Activated gamma-delta T cell treated with Interleukin-2 at 50 U/mL for 16 hours (primary cell): ENCODE measurements around the gene ADAM19.
A peak's percentile ranks its signal among the peaks of the same experiment; 100 is the strongest.
"Not testable (repeated sequence)": the region's sequence is repeated elsewhere in the genome, so short reads cannot be mapped to it uniquely, and the experiment has no call there.

Experiments
- DNase-seq: peaks from one replicate; pipeline ENCODE4 v3.0.0-alpha.2; 2020

Gene ADAM19

DNA sequence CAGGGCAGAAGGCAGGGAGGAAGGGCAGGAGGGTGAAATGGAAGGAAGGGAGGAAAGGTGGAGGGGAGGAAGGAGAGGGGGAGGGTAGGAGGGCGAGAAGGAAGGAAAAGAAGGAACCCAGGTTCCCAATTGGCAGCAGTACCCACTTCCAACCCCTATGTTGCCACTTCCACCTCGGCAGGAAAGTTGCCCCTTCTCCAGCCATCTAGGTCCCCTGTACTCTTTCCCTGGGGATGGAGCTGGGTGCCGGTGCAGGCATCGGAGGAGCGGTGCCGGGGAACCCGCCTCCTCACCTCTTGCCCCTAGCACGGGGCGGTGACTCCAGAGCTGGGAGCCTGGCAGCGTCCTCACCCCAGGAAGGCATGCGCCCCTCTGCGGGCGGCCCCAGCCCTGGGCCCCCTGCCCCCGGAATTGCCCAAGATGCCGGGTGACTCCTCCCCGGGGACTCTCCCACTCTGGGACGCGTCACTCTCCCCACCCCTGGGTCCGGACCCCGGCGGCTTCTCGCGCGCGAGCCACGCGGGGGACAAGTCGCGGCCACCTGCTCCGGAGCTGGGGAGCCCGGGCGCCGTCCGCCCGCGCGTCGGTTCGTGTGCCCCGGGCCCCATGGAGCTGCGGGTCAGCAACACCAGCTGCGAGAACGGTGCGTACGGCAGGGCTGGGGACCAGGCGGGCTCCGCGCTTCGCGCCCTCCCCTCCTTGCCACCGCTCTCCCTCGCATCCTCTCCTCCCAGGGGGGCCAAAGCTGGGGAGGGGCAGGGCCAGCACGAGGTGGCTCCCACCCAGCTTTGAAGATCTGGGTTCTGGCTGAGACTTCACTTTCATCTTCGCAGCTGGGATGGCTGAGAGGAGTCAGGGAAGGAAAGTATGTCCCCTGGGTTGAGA, 115.6 kb downstream of the ADAM19 start, which contains the start of gene NIPAL4:
Gene NIPAL4, plus strand, starts transcription at position 499 of the 885 bp plus-strand sequence. Its CDS starts 108 bp downstream, at position 607.
- DNase-seq = no peak

GRCh38 chr5:157458835-157459234, 116.7 kb downstream of the ADAM19 start:
- DNase-seq = no peak

GRCh38 chr5:157457391-157457790, 118.2 kb downstream of the ADAM19 start:
- DNase-seq = no peak

DNA sequence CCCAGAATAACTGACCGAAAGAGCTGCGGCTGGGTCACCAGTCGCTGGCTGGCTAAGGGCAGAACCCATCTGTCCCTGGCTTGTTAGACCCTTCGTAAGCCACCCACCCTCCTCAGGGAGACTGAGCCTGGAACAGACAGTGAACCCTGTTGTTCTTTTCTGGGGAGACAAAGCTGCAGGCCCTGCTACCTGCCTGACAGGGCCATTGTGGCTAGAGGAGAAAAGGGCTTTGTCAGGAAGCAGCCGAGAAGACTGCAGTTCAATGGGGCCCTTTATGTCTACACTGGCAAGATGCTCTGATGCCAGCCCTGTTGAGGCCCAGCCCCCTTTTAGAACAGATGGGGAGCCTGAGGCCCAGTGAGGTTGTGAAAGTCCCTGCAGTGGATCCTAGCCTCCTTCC, 119.3 kb downstream of the ADAM19 start:
- no peak for DNase-seq

DNA sequence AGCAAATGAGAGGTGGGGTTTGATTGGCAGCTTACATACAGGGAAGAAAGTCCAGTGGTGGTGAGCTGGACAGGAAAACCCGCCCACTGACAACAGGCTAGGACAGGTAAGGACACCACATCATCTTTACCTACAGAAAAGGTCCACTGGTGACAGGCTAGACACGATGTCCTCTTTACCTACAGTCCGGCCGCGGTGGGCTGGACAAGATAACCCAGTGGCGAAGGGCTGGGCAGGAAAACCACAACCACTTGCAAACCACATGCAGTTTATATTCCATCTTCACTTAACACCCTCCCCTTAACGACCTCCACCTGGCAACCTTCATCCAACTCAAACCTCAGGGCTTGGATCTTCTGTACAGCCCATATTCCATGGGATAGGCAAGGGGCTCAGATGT, 120.5 kb downstream of the ADAM19 start:
- no peak for DNase-seq

- DNase-seq = no peak
Observed at GRCh38 chr5:157454273-157454672, 121.3 kb downstream of the ADAM19 start.

GRCh38 chr5:157451806-157452205, 123.8 kb downstream of the ADAM19 start:
- no peak for DNase-seq

DNA sequence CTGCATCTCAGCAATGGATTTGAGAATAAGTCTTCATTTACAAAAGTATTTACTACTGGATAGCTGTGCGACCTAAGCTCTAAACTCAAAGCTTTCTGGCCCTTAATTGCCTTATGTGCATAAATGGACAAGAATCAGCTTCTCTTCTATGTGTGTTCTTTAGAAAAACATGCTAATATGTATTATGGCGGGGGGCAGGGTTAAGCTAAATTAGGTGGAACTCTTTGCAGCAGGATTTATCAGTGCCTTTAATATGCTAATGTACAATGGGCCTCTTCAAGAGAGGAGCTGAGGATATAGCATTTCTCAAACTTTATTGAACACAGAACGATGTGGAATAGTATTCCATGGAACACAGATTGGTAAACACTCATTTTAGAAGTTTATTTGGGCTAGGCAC, 125.6 kb downstream of the ADAM19 start:
- no peak for DNase-seq

DNA sequence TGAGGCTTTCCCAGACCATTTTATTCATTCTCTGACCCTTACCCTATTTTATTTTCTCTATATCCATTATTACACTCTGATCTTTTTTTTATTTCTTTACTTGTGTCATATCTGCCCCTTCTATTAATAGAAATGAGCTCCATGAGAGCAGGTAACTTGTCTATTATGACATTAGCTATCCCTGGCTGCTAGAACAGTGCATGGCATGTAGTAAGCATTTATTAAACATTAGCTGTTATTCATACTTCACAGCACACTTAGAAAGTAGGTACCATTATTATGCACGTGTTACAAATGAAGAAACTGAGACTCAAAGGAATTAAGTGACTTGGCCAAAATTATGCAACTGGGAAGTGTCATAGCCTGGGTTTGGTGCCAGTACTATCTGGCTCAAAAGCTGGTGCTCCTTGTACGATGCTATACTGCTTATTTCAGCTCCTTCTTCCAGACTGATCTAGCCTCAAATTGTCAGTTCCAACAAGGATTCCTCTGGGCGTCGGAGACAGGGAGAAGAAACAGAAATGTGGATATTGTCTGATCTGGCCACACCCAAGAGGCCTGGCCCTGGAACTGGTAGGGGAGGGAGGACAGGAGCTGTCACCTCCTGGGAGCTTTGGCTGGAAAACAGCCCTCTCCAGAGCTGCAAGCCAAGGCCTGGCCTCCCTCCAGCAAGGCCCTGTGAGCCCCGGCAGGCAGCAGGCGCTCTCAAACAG, 126.4 kb downstream of the ADAM19 start:
- no peak for DNase-seq

DNA sequence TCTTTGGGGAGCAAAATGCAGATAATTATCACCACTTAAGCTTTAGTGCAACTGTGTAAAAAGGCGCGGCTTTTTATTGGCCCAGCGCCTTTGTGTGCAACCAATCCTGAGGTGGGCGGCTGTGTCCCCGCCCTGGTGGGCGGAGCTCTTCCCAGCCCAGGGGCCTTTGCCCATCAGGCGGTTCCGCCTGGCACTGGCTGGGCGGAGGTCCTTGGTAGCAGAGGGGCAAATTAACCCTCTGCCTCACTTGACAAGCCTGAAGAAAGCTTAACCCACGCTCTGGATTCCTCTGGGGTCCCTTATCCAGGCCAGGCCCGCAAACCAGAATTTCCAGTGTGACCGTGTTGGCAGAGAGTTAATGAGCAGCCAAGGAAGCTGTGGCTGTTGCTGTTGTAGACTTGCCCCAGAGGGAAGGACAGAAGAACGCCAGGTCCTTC, 128.4 kb downstream of the ADAM19 start:
- no peak for DNase-seq

GRCh38 chr5:157446412-157446935, 129.1 kb downstream of the ADAM19 start:
- no peak for DNase-seq

DNA sequence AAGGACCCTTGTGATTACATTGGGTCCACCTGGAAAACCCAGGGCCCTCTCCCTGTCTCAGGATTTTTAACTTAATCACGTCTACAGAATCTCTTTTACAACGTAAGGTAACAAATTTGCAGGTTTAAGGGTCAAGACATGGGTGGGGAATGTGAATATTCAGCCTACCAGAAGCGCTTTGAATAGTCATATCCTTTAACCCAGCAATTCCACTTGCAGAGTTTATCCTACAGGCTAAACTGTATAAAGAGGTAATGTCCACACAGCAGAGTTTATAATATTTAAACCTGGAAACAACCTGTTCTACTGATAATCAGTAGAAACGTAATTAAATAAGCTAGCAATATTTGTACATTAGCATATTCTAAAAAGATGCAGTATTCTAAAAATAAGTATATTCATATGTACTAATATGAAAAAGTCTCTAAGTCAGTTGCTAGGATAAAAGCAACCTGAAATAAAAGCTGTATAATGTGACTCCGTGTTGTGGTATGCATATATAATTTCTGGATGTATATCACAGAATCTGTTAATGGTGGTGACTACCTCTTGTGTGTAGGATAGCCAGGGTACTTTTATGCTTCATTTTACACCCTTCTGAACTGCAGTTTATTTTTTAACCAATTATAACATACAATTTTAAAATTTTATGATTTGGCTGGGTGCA, 129.7 kb downstream of the ADAM19 start:
- no peak for DNase-seq

GRCh38 chr5:157444224-157444623, 131.4 kb downstream of the ADAM19 start:
- no peak for DNase-seq

- DNase-seq = no peak
Observed at GRCh38 chr5:157443041-157443549, 132.5 kb downstream of the ADAM19 start.

DNA sequence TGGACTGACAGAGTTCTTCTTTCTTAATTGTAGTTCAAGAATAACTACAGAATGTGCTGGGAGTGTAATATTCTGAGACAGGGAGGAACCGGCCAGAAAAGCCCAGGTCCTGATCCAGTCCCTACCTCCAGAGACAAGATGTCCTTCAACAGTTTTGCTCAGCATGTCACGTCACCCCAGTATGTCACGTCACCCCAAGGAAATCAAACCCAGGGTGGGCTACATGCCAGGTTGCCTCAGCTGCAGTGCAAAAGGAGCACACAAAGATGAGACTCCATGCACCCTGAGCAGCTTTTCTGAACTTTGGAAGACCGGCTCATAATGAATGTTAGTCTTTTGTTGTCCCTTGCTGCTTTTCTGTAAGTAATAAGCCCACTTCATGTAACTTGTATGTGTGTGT, 141.5 kb downstream of the ADAM19 start:
- DNase-seq = no peak

GRCh38 chr5:157431544-157432200, 143.9 kb downstream of the ADAM19 start:
- peak; percentile 9 for DNase-seq

- not testable (repeated sequence) for DNase-seq
Observed at GRCh38 chr5:157429920-157430319, 145.7 kb downstream of the ADAM19 start.
